Measurements from ENCODE around the gene CIT.

- TF ChIP-seq CTCF (IDR thresholded peaks at IDR 0.05) (no peak), POLR2A (IDR thresholded peaks at IDR 0.05) (no peak)
These were observed 474 bp upstream of the CIT start for GRCh38 chr12:119877639-119877948.

Measured in Peyer's patch (tissue), 4 donors.